ENCODE measurements around the gene MYOZ2.

GRCh38 chr4:119136546-119136945 is 914 bp downstream of the MYOZ2 start:
- TF ChIP-seq TAF1 (IDR thresholded peaks at IDR 0.05; ENCODE audit: borderline replicate concordance, low read depth, low read length) (no peak), POLR2A (IDR thresholded peaks at IDR 0.05; ENCODE audit: low read depth, low read length) (no peak)

Data from GM12892 (cell line).